GM12878 (cell line): ENCODE data around the gene MLXIPL. TPM values are rescaled to one million over a fixed set of nuclear protein-coding genes. Genes with fewer than 3 reads are reported as not detected.

Experiments
- ATAC-seq: fragments of 200-7000 bp; cut with Tn5 transposase; 3 replicates; pipeline ENCODE4 v1.9.1; 2020; ENCODE audit warnings: mild to moderate bottlenecking, moderate library complexity
- BruUV-seq: library from RNA; stranded (reverse); fragments of 400-500 nt; replicated peaks from 2 replicates; lab custom pipeline; 2021; lab: Mats Ljungman, UMichigan
- CTCF ChIA-PET: fragments of 300-600 bp; sonication (Branson Sonifier 250); formaldehyde crosslinking; extraction: SDS; loops from one replicate; lab custom pipeline; 2021; ENCODE audit warnings: inconsistent platforms; lab: Yijun Ruan, JAX
- POLR2A ChIA-PET: fragments of 350-600 bp; formaldehyde crosslinking; extraction: SDS; loops from one replicate; lab custom pipeline; 2021; ENCODE audit warnings: inconsistent platforms; lab: Charles Lee
- RAD21 ChIA-PET: fragments of 300-600 bp; sonication (Branson Sonifier 250); formaldehyde crosslinking; loops from one replicate; lab custom pipeline; 2023; ENCODE audit warnings: antibody characterized with exemption; ENCODE audit not compliant: unreplicated experiment; lab: Charles Lee
- SMC1A ChIA-PET: fragments of 300-600 bp; sonication (Branson Sonifier 250); formaldehyde crosslinking; loops from one replicate; lab custom pipeline; 2023; ENCODE audit not compliant: unreplicated experiment, uncharacterized antibody; lab: Charles Lee
- DNase-seq: peaks from one replicate; pipeline ENCODE4 v3.0.0-alpha.2; 2011; ENCODE audit warnings: low read depth, low spot score
- FAIRE-seq: peaks from 3 replicates; lab custom pipeline; 2011; peaks lifted over from hg19 to GRCh38; lab: Jason Lieb, UNC
- H2AFZ ChIP-seq: 2 replicates; pipeline ENCODE4 v1.6.0; 2011; ENCODE audit warnings: low read depth, low read length, control low read depth; ENCODE audit not compliant: control insufficient read depth
- H3K27ac ChIP-seq: 2 replicates; pipeline ENCODE4 v1.5.1; 2011; ENCODE audit warnings: control low read depth; ENCODE audit not compliant: control insufficient read depth, insufficient read depth
- H3K27me3 ChIP-seq, 2 experiments: replicated peaks in 1 of 2; 2 replicates each; pipeline versions ENCODE4 v1.6.0 to v1.6.1; 2011; ENCODE audit warnings: low read length in 1 of 2; ENCODE audit not compliant: control insufficient read depth in 2 of 2, insufficient read depth in 2 of 2
- H3K36me3 ChIP-seq, 2 experiments: 2 replicates each; pipeline ENCODE4 v1.5.1; 2011; ENCODE audit warnings: low read length in 1 of 2; ENCODE audit not compliant: control insufficient read depth in 2 of 2, insufficient read depth in 2 of 2
- H3K4me1 ChIP-seq: 2 replicates; pipeline ENCODE4 v1.6.1; 2011; ENCODE audit warnings: mild to moderate bottlenecking, low read length, moderate library complexity, mixed read lengths; ENCODE audit not compliant: control insufficient read depth, insufficient read depth
- H3K4me2 ChIP-seq: 2 replicates; pipeline ENCODE4 v1.6.0; 2011; ENCODE audit warnings: control low read depth; ENCODE audit not compliant: control insufficient read depth, insufficient read depth
- H3K4me3 ChIP-seq: fragments of 200-600 bp; sonication (generic); 2 replicates; pipeline ENCODE4 v1.5.1; 2016
- H3K79me2 ChIP-seq: 2 replicates; pipeline ENCODE4 v1.6.0; 2011; ENCODE audit warnings: low read length; ENCODE audit not compliant: control insufficient read depth, insufficient read depth
- H3K9ac ChIP-seq: 2 replicates; pipeline ENCODE4 v1.8.0; 2011; ENCODE audit warnings: low read length, control low read depth, mixed read lengths; ENCODE audit not compliant: control insufficient read depth, insufficient read depth
- H3K9me3 ChIP-seq: replicated peaks from 3 replicates; pipeline ENCODE4 v1.5.1; 2011; ENCODE audit warnings: mild to moderate bottlenecking, low read length; ENCODE audit not compliant: control insufficient read depth, insufficient read depth
- H4K20me1 ChIP-seq: 2 replicates; pipeline ENCODE4 v1.6.0; 2011; ENCODE audit not compliant: control insufficient read depth, insufficient read depth
- CBFB ChIP-seq: IDR thresholded peaks from 2 replicates; pipeline ENCODE4 v1.6.1; 2016; ENCODE audit warnings: antibody characterized with exemption, low read depth
- E2F8 ChIP-seq: fragments of 450-650 bp; IDR thresholded peaks from 2 replicates; pipeline ENCODE4 v1.6.1; 2018; ENCODE audit warnings: mild to moderate bottlenecking, low read depth, moderate library complexity; ENCODE audit not compliant: partially characterized antibody
- NKRF ChIP-seq: fragments of 450-650 bp; conservative IDR thresholded peaks from 2 replicates; pipeline ENCODE4 v1.6.1; 2017; ENCODE audit warnings: mild to moderate bottlenecking, moderate library complexity
- NR2C2 ChIP-seq: IDR thresholded peaks from 2 replicates; pipeline ENCODE4 v1.6.1; 2011; ENCODE audit warnings: borderline replicate concordance, low read depth; ENCODE audit not compliant: control insufficient read depth, insufficient read length
- PRDM15 ChIP-seq: fragments of 450-650 bp; formaldehyde crosslinking; IDR thresholded peaks from 2 replicates; pipeline ENCODE4 v1.4.0; 2020; ENCODE audit warnings: mild to moderate bottlenecking, moderate library complexity
- ZBTB33 ChIP-seq: fragments of 450-650 bp; IDR thresholded peaks from 2 replicates; pipeline ENCODE4 v1.6.1; 2017; ENCODE audit warnings: mild to moderate bottlenecking
- ZNF24 ChIP-seq: fragments of 450-650 bp; IDR thresholded peaks from 2 replicates; pipeline ENCODE4 v1.6.1; 2017; ENCODE audit warnings: antibody characterized with exemption, mild to moderate bottlenecking
- WGBS: methylation state at CpG from one replicate; pipeline ENCODE4 v1.1.6; 2016; ENCODE audit warnings: low lambda C conversion rate; ENCODE audit not compliant: insufficient replicate concordance, insufficient coverage; ENCODE audit errors: missing lambda C conversion rate; 5-methylcytosine and 5-hydroxymethylcytosine counted together
- in situ Hi-C: fragments of 300-500 bp; cut with MboI; formaldehyde crosslinking; loops from 9 replicates; pipeline ENCODE4 v1.14.3; 2018; ENCODE audit warnings: mixed read lengths
- intact Hi-C: fragments of 100-400 bp; cut with micrococcal nuclease; formaldehyde crosslinking; loops from one replicate; pipeline ENCODE4 v1.14.2; 2022; ENCODE audit not compliant: unreplicated experiment
- polyA plus RNA-seq, 11 experiments: library from polyadenylated mRNA; depleted of rRNA in 4 of 11; unstranded in 6 of 11; stranded (reverse) in 5 of 11; fragments of >200 nt; fragmentation: Nextera tagmentation in 4 of 11; fragmentation: Illumina TruSeq in 1 of 11; extraction: Ambion mirVana in 4 of 11; extraction: Trizol in 1 of 11; gene quantifications; 1 replicate in 1 of 11; 2 replicates in 10 of 11; pipeline versions ENCODE4 v1.2.1 to v1.2.3, GENCODE V29; 2011 to 2016; ENCODE audit warnings: inconsistent platforms in 2 of 11, missing spikeins in 2 of 11, low read depth in 1 of 11
- total RNA-seq, 4 experiments: library from RNA; depleted of rRNA in 3 of 4; stranded (reverse); fragments of >200 nt in 3 of 4; fragmentation: Illumina TruSeq in 1 of 4; extraction: Trizol in 1 of 4; gene quantifications; 2 replicates each; pipeline versions ENCODE4 v1.2.1 to v1.2.3, GENCODE V29; 2013 to 2021

MLXIPL gene
- total and polyA plus RNA-seq, 10 of the 15 experiments (the other 5 are each of a cell fraction or from before 2014, with no cell fraction given), result 0.21 TPM; not detected in 9

- H3K27me3 ChIP-seq, result peaks cover 0 to 1% of the 10 kb centered on the region in 2 experiments; a peak in 1 of 4 replicates
- TF ChIP-seq E2F8 (no peak), NR2C2 (no peak), ZBTB33 (no peak), NKRF (no peak), ZNF24 (no peak), PRDM15 (no peak), CBFB (no peak)
- TF ChIP-seq, all 136 proteins: peak for 0
- Histone ChIP-seq H2AFZ (no peak overlapping the region), H3K36me3 (no peaks in the 10 kb centered on the region), H3K9ac (no peak overlapping the region), H3K79me2 (no peaks in the 10 kb centered on the region), H3K9me3 (no peaks in the 10 kb centered on the region), H3K27ac (no peak overlapping the region), H3K4me1 (no peaks in the 10 kb centered on the region), H3K4me3 (no peak overlapping the region), H4K20me1 (no peaks in the 10 kb centered on the region), H3K4me2 (no peak overlapping the region)
- FAIRE-seq (no peak), DNase-seq (no peak), ATAC-seq (no peak)
- ChIA-PET RAD21 (no interaction called here), SMC1A (no interaction called here), CTCF (interaction anchor here (1.0 kb wide), 1 partner anchor 91 kb away, joined by 4 read pairs; no protein-coding TSS in a partner anchor), POLR2A (interaction anchor here (0.6 kb wide), 1 partner anchor 9 kb away, joined by 5 read pairs; no protein-coding TSS in a partner anchor)
- BruUV-seq, result no TSS peak
- in situ Hi-C loops (no loop called here), intact Hi-C loops (no loop called here)
- 55% methylated on average over 8 of the region's 8 CpGs for WGBS
These were observed 9.5 kb upstream of the MLXIPL start for GRCh38 chr7:73633844-73634243.
